Activated CD4-positive, alpha-beta T cell treated with anti-CD3 and anti-CD28 coated beads, Interleukin-2, amount 50 U/mL, for 24 hours (primary cell): ENCODE results near the gene CBX3.
"Not testable (repeated sequence)": the region's sequence is repeated elsewhere in the genome, so short reads cannot be mapped to it uniquely, and the experiment has no call there.

Experiments used
- DNase-seq, 2 donors: peaks; one replicate each; pipeline ENCODE4 v3.0.0-alpha.2; 2020; ENCODE audit warnings: low read depth in 1 of 2, low spot score in 1 of 2

Gene CBX3

DNA sequence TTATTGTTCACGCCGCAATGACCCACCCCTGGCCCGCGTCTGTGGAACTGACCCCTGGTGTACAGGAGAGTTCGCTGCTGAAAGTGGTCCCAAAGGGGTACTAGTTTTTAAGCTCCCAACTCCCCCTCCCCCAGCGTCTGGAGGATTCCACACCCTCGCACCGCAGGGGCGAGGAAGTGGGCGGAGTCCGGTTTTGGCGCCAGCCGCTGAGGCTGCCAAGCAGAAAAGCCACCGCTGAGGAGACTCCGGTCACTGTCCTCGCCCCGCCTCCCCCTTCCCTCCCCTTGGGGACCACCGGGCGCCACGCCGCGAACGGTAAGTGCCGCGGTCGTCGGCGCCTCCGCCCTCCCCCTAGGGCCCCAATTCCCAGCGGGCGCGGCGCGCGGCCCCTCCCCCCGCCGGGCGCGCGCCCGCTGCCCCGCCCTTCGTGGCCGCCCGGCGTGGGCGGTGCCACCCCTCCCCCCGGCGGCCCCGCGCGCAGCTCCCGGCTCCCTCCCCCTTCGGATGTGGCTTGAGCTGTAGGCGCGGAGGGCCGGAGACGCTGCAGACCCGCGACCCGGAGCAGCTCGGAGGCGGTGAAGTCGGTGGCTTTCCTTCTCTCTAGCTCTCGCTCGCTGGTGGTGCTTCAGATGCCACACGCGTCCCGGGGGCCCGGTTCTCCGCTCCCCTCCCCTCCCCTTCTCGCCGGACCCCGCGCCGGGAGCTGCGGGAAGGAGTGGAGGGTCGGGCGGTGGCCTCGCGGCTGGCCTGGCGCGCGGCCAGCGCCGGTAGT is at the start of gene CBX3:
CBX3 (plus strand) TSS at position 499 of the 772 bp plus-strand sequence. CDS start 1,254 bp downstream, outside the sequence.
- DNase-seq = peak; percentile 73 to 86

DNA sequence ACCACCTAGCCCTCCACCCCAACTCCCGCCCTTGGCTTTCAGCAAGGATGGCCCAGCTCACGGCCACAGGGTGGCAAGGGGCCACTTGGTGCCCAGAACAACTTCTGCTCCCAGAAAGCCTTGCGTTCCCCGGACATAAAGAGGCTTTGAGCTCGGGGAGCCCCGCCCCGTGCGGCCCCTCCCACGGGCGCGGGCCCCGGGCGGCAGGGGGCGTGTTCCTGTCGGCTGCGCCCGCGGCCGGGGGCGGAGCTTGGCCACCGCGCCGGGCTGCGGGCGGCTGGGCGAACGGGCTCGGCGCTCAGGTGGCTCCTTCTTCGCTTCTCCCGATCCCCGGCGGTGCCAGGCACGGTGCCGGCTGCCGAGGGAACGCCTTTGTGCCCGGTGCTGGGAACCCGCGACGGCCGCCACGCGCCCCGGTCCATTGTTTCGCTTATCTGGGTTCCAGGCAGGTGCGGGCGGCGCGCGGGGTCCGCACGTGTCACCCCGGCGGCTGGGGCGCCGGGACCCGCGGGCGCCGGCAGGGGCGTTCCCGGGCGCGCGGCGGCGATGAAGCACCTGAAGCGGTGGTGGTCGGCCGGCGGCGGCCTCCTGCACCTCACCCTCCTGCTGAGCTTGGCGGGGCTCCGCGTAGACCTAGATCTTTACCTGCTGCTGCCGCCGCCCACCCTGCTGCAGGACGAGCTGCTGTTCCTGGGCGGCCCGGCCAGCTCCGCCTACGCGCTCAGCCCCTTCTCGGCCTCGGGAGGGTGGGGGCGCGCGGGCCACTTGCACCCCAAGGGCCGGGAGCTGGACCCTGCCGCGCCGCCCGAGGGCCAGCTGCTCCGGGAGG is 49.4 kb upstream of the CBX3 start, which contains the start of gene NFE2L3:
NFE2L3 (plus strand) TSS at position 246 of the 829 bp plus-strand sequence; CDS start at position 547, 301 bp downstream.
- DNase-seq = peak; percentile 65 to 71

DNA sequence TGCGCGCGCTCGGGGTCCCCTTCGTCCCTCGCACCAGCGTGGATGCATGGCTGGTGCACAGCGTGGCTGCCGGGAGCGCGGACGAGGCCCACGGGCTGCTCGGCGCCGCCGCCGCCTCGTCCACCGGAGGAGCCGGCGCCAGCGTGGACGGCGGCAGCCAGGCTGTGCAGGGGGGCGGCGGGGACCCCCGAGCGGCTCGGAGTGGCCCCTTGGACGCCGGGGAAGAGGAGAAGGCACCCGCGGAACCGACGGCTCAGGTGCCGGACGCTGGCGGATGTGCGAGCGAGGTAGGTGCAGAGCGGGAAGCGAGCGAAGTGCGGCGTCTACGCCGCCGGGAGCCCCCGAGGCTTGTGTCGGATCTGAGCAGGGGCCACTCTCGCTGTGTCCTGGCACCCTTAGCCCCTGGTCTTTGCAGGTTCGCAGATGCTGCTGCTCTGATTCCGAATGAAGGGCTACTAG is 48.7 kb upstream of the CBX3 start:
- DNase-seq = not testable (repeated sequence)

DNA sequence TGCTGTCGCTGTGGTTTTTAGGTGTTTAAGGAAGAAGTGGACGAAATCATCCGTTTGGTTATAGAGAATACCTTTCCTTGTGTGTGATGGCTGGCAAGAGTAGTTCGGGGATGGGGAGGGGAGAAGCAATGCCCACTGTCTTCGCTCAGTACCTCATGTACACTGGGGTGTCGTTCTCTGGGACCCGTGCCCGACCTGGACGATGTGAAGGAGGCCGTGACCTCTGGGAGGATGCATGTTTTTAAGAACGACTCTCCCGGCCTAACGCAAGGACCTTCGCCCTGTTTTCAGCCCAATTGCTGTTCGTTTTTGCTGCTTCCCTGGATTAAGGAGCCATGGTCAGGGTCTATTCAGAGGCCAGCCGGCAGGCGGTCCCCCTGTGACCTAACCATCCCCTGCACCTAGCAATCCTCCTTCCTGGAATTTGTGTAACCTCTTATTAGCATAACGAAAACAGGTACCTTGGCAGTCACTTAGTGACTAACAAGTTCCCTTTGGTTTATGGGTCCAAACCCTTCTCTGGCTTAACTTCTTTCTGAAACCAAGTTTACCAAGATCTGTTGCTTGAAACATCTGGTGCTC is 48.2 kb upstream of the CBX3 start:
- DNase-seq = no peak

DNA sequence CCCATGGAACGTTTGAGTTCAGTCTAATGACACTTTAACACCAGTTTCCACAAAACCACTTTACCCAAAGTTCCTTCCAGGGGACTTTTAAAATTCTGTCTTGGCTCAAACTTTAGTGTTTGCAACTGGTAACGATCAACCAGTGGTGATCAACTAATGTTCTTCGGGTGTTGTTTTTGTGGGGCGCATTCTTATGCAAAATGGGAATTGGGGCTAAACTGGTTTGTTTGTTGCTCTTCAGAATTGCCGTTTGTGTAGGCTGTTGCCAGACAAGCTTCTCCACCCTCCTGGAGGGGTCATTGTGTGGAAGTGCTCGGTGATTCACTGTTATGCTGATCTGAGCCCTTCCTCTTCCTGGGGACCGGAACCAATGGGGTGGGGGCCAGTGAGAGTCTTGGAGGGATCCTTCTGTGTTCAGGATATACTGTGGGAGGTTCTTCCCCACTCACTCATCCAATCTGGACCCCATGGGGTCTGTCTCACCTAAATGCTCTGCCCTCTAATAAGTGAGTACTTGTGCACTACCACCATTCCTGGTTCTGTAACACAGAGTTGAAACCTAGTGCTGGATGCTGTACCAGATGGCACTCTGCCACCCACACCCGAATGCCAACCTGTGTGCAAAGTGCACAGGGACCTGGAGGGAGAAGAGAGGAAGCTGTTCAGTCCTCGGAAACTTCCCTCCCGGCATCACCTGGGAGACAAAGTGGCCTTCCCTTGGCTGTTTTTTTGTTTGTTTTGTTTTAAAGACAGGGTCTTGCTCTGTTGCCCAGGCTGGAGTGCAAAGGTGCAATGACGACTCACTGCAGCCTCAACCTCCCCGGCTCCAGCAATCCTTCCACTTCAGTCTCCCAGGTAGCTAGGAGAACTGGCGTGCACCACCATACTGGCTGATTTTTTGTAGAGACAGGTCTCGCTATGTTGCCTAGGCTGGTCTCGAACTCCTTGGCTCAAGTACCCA is 47.4 kb upstream of the CBX3 start:
- DNase-seq = no peak

DNA sequence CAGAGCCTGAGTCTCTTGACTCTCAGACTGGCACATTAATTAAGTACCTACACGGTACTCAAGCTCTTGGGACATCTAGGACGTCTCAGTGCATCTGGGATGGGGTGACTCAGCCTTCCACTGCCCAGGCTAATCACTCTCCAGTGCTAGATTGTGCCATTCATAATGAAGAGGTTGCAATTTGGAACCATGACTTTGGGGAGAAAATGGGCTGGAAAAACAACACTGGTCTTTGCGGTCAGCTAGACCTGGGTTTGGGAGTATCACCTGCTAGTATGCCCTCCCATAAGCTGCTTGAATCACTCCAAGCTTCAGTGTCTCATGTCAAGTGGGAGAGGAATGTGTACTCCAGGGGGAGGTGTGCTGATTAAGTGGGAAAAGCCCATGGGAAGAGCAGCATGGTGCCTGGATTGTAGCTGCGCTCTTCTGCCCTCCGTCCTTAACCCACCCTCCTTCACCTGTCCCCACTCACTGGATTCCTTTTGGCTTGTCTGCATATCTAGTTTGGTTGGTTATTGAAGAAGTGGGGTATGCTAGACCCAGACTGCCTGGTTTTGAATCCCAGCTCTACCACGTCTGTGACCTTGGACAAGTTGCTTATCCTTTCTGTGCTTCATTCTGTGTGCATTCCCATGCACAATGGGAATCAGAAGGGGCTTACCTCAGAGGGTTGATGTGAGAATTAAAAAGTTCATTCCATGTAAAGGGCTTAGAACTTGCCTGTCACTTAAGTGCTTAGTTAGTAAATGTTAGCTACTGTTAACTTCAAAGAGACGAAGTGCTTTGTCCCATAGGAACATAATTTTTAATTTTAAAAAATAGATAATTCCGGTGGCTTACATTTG is 45.8 kb upstream of the CBX3 start:
- DNase-seq = no peak

DNA sequence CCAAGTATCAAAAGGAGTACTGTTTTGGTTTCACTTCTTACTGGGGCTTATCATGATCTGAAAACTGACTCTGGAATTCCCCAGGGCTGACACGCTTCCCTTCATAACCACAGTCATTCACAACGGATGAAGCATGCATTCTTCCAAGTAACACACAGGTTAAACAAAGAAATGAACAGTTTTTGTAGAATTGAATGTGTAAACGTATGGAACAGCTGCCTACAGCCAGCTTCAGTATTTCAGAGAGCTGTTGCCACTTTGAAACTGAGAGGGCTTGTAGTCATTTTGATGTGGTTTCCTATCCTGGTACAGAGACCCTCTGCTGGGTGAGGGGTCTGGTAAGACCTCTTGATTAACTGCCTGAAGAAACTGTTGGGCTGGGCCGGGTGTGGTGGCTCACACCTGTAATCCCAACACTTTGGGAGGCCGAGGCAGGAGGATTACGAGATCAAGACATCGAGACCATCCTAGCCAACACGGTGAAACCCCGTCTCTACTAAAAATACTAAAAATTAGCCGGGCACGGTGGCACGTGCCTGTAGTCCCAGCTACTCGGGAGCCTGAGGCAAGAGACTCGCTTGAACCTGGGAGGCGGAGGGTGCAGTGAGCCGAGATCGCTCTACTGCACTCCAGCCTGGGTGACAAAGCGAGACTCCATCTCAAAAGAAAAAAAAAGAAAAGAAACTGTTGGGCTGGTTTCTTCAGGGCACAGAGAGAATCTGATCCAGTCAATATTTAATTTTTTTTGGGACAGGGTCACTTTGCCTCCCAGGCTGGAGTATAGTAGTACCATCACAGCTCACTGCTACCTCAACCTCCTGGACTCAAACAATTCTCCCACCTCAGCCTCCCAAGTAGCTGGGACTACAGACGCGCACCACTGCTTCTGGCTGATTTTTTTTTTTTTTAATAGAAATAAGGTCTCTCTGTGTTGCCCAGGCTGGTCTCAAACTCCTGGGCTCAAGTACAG is 44.8 kb upstream of the CBX3 start:
- DNase-seq = peak in 1 of 2 donors; percentile 71

DNA sequence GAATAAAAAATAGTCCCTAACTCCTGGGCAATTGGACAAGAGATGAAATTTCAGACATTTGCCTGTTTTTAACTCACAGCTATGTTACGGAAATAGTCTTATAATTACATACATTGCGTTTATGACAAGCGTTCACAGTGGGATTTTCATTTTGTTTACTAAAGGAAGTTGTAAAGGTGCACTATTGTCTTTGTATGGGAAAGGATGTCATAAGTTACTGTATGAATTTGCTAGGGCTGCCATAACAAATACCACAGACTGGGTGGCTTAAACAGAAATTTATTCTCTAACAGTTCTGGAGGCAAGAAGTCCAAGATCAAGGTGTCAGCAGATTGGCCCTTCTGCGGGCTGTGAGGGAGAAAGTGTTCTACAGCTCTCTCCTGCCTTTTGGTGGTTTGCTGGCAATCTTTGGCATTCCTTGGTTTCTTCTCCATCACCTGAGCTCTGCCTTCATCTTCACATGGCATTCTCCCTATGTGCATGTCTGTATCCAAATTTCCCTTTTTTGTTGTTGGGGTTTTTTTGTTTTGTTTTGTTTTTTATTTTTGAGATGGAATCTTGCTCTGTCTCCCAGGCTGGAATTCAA is 43.9 kb upstream of the CBX3 start:
- no peak for DNase-seq

DNA sequence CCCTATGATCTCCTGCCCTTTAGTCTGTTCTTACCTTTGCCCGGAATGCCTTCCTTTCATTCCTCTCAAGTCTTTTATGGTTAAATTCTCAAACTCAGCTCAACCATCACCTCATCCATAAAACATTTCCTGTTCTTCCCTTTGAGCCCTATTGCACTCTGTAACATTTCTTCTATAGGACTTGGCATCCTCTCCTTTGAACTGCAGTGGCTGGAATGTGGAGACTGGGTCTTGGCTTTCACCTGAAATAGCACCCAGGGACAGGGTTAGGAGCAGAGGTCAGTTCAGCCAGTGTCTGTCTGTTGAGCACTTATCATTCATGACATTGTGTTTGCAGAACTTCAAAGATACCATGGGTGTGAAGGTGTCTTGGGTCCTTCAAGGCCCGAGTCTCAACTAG is 42.3 kb upstream of the CBX3 start:
- DNase-seq = no peak

DNA sequence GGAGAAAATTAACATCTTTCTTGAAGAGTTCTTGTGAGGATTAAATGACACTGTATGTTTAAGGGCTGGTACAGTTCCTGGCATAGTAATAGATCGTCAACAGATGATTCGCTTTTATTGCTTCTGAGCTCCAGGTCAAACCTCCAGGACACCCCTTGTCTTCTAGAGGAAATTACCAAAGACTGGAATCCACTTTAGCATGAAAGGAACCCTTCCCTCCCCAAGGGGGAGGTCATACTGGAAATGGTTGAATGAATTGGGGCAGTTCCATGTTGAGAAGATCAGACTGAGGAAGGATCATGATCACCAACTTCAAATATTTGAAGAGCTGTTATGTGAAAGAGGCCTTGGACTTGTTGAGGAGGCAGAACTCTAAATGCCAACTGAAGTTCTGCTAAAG is 40.6 kb upstream of the CBX3 start:
- no peak for DNase-seq

DNA sequence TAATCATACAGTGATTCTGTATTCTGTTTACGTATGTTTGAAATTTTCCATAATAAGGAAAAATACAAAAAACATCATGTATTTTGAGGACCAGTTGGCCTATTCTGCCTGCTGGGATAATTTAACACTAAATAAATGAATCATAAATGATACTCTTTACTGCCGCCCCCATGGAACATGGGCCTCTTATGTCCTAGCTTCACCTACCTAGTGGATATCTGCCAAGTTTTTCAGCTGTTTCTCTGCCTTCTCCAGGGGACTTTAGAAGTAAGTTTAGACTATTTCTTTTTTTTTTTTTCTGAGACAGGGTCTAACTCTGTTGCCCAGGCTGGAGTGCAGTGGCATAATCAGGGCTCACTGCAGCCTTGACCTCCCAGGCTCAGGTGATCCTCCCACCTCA is 39.1 kb upstream of the CBX3 start:
- no peak for DNase-seq

DNA sequence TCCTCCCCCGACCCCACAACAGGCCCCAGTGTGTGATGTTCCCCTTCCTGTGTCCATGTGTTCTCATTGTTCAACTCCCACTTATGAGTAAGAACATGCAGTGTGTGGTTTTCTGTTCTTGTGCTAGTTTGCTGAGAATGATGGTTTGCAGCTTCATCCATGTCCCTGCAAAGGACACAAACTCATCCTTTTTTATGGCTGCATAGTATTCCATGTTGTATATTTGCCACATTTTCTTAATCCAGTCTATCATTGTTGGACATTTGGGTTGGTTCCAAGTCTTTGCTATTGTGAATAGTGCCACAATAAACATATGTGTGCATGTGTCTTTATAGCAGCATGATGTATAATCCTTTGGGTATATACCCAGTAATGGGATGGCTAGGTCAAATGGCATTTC is 37.7 kb upstream of the CBX3 start:
- not testable (repeated sequence) for DNase-seq

DNA sequence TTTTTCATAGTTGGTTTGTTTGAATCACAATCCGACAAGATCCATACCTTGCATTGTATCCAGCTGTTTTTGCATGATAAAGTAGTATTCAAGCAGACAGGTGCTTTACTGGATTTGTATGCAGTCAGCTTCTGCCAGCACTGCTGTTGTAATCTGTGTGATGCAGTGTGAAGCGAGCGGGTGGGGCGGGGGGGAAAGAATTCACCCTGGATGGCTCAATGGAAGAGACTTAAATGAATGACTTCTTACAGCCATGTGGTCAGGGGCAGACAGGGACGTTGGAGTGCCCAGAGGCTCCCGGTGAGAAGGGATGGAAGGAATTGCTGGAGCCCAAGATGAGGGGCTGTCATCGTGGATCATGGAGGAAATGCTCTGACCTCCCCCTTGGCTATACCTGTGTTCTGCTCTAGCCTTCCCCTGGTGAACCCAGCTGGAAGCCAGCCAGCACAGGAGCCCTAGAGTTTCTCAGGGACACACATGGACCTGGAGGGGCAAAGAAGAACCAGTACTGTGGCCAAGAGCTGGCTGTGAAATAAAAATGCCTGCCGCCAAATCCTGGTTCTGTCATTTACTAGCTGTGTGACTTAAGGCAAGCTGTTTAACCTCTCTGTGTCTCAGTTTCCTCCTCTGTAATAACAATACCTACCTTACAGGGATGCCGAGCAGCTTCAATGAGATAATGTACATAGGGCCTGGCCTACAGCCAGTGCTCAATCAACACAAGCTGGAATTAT is 35.4 kb upstream of the CBX3 start:
- DNase-seq = no peak

DNA sequence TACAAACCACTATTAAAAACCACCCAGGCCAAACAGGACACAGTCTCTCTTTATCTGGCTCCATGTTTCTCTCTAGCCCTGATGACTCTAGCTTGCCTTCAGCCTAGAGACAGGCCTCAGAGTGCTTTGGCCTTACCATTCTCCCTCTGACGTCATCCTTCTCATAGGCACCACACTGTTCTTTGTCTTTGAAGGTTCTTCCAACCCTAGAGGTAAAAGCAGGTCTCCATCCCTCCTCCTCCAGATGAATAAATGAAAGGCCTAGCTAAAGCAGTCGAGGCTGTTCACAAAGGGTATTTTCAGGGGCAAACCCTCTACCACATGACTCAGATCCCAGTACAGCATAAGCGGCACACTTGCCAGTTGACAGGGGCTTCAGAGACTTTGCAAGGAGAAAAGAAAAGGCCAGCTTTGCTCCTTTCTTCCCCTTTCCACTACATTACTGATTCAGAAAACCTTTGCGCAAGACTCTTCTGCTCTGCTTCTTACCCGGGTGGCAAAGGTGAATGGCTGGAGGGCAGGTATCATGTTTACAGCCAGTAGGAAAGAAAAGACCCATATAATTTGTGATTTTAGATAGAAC is 34.8 kb upstream of the CBX3 start:
- DNase-seq = no peak

DNA sequence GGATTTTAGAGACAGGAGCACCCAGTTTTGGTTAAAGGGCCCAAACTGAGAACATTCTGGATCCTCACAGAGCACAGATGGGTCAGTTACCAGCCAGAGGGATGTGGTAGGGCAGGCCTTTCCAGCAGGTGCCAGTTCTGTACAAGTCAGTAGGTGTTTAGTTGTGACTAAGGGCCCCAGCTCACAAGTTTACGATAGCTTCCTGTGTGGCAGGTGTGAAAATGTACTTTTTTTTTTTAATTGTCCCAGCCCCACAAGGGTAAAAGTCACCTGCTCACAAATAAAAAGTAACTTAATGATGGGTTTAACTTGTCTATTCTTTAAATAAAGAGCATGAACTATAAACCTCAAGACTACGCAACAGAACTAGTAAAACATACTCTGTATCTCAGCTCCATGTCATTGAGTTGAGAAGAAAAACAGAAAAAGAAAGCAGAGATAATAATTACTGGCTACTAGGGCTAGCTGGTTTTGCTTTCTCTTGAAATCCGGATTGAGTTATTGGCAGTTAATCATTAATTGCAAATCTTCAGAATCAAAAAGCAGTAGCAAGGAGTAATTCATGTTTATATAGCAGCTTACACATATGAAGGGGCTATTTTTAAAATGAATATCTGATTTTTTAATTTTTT is 34.1 kb upstream of the CBX3 start:
- no peak for DNase-seq

DNA sequence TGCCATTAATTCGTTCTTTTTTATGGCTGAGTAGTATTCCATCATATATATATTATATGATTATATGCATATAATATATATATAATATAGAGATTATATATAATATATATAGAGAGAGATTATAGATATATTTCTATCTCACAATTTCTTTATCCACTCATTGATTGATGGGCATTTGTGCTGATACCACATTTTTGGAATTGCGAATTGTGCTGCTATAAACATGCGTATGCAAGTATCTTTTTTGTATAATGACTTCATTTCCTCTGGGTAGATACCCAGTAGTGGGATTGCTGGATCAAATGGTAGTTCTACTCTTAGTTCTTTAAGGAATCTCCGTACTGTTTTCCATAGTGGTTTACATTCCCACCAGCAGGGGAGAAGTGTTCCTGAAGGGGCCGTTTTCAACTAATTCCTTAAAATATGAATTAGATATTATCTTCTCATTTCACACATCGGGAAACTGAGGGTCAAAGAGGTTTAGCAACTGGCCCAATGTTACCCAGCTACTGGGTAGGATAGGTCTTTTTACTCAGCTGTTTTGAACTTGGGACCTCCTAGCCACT is 33.0 kb upstream of the CBX3 start:
- no peak for DNase-seq
